Epithelial cell of prostate (primary cell): ENCODE results near the gene SEPTIN5.
"Not testable (repeated sequence)": the region's sequence is repeated elsewhere in the genome, so short reads cannot be mapped to it uniquely, and the experiment has no call there.

Experiments
- DNase-seq: peaks from one replicate; pipeline ENCODE4 v3.0.0-alpha.2; 2011; ENCODE audit warnings: low read depth, low spot score
- H3K27ac ChIP-seq: fragments of 450-650 bp; 2 replicates; pipeline ENCODE4 v1.5.1; 2017; ENCODE audit warnings: mild to moderate bottlenecking

The SEPTIN5 gene

GRCh38 chr22:19680287-19680881 lies 33.9 kb upstream of the SEPTIN5 start:
- H3K27ac ChIP-seq, result no peak overlapping the region
- DNase-seq, result no peak

DNA sequence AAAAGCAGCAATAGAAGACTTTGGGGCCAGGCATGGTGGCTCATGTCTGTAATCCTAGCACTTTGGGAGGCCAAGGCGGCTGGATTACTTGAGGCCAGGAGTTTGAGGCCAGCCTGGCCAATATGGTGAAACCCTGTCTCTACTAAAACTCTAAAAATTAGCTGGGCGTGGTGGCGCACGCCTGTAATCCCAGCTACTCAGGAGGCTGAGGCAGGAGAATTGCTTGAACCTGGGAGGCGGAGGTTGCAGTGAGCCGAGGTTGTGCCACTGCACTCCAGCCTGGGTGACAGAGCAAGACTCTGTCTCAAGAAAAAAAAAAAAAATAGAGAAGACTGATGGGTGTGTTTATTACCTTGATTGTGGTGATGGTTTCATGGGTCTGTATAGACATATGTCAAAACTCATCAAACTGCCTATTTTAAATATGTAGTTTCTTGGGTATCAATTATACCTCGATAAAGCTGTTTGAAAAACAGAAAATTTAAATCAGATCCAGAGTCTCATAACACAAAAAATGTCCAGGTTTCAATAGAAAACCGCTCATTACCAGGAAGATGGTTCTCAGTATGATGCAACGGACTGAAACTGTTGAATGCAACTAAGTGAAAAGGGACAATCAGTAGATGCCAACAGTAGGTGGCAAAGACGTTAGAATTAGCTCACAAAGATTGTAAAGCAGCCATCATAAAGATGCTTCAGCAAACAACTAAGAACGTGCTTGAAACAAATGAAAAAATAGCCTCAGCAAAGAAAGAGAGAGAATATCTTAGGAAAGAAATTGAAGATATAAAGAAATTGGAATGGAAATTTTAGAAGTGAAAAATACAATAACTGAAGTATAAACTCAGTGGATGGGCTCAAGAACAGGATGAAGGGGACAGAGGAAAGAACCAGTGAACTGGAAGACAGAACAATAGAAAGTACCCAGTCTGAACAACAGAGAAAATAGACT lies 33.1 kb upstream of the SEPTIN5 start:
- H3K27ac ChIP-seq, result no peak overlapping the region
- no peak for DNase-seq

- DNase-seq, result no peak
- H3K27ac ChIP-seq, result no peak overlapping the region
Observed at GRCh38 chr22:19681863-19682245, 32.4 kb upstream of the SEPTIN5 start.

DNA sequence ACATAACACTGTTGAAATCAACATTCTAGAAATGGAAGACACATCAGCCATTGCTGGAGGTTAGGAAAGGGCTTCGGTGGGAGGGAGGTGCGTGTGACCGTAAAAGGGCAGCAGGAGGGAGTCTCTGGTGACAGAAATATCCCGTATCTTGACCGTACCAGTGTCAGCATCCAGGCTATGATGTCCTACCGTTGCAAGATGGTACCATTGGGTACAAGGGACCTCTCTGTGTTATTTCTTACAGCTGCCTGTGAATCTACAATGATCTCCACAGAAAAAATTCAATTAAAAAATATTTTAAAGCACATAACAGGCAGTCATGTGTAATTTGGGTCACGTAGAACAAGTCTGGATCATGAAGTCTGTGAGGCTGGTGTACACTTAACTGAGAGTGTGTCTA lies 27.4 kb upstream of the SEPTIN5 start:
- H3K27ac ChIP-seq, result no peak overlapping the region
- DNase-seq, result no peak

DNA sequence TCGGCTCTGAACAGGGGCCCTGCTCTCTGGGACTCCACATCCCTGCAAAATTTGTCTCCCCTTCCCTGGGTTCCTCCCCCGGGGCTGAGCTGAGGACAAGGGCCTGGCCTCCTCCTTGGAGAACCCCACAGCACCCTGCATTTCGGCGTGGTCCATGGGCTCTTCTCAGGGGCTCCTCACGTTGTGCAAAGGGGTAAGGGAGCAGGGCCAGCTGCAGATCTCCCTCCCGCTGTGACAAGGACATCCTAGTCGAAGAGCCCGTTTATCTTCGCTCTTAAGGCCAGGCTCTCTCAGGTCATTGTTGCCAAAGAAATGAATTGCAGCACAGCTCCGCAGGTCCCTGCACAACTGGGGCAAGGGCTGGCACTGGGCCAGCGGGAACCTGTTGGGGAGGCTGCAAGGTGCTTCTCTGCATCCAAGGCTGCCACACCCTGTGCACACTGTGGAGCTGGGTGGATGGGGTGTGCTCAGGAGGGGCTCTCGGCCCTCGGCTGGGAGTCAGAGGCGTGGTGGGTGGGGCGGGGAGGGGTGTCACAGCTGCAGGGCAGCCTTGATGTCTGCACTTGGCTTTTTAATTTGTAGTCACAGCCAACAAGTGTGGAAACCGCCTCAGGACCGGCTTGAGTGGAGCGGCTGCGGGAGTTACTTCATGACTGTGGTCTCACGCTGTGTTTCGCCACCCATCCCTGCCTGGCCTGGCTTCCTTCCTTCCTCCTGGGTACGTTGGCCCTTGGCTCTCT lies 26.6 kb upstream of the SEPTIN5 start:
- DNase-seq, result no peak
- no peak overlapping the region for H3K27ac ChIP-seq

- DNase-seq, result no peak
- H3K27ac ChIP-seq, result no peak overlapping the region
Observed at GRCh38 chr22:19688301-19689290, 25.7 kb upstream of the SEPTIN5 start.

DNA sequence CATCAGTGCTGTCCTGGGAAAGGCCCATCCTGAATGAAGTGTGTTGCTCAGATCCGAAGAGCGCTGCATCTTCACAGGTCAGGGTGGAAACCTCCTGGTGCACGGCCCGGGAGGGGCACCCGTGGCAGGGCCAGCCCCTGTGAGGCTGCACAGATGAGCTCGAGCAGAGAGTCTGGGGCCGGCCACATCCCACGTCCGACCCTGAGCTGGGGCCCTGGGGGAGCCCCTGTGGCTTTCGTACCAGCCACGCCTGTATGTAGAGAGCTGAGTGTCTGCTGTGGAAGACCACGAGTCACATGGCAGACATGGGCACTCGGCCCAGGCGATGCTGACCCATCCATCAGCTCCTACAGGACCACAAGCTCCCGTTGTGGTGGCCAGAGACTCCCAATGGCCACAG lies 24.9 kb upstream of the SEPTIN5 start:
- H3K27ac ChIP-seq, result no peak overlapping the region
- no peak for DNase-seq

- H3K27ac ChIP-seq, result peak overlapping the region; percentile 39
- no peak for DNase-seq
Observed at GRCh38 chr22:19691007-19691720, 23.1 kb upstream of the SEPTIN5 start.

DNA sequence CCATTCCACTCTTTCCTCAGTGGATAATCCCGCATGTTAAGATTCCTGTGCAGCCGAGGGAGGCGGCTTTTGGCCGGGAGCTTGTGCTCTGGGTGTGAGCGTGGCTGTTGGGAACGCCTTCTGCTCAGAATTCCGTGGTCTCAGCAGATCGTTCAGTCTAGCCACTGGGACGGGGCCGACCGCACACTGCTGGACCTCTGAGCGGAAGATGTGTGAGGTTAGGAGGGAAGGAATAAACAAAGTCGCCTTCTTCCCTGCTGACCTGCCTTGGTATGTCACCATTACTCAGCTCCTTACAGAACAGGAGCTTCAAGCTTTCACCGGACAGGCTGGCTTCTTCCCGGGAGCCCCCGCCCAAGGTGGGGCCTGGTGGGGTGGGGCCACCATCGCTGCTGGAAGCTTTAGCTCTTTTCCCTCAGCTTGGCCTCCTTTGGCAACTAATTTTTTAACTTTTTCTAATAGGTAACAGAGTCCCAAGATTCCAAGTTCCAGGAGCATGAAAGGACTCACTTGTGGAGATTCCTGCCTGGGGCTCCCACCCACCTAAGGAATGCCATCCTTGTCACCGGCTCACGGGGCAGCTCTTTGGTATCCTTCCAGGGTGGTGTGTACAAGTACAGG lies 22.5 kb upstream of the SEPTIN5 start:
- H3K27ac ChIP-seq, result peak overlapping the region; percentile 39
- peak; percentile 26 for DNase-seq

- no peak for DNase-seq
- H3K27ac ChIP-seq, result no peak overlapping the region
Observed at GRCh38 chr22:19693581-19693980, 20.7 kb upstream of the SEPTIN5 start.

DNA sequence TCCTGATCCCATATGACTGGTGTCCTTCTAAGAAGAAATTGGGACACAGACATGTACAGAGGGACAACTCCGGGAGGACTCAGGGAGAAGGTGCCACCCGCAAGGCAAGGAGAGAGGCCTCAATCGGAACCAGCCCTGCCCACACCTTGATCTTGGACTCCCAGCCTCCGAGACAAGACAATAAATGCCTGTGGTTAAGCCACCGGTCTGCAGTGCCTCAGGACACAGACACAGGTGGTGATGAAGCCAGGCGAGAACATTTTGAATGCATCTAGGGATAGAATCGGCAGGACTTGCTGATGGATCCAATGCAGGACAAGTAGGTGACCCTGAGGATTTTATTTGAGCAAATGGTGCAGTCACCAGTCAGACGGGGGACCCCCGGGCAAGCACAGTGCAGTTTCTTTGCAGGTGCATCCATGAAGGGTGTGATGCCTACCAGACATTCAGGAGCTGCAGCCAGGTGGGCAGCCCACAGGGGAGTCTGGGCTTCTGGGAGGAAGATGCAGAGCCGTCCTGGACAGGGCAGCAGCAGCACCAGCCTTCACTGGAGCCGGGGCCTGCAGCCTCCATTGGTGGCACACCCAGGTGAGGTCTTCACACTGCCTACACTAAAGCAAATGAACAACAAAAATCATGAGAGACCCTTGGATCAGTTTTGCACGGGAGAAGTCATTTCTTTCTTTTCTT lies 20.2 kb upstream of the SEPTIN5 start:
- no peak overlapping the region for H3K27ac ChIP-seq
- DNase-seq, result no peak

- no peak overlapping the region for H3K27ac ChIP-seq
- DNase-seq, result no peak
Observed at GRCh38 chr22:19694696-19695095, 19.6 kb upstream of the SEPTIN5 start.

GRCh38 chr22:19696504-19697276 lies 17.6 kb upstream of the SEPTIN5 start:
- DNase-seq, result no peak

GRCh38 chr22:19697871-19698270 lies 16.4 kb upstream of the SEPTIN5 start:
- H3K27ac ChIP-seq, DNase-seq: not testable (repeated sequence)

More at GRCh38 chr22:19696504-19697276, 17.6 kb upstream of the SEPTIN5 start:
- H3K27ac ChIP-seq, result no peak overlapping the region

DNA sequence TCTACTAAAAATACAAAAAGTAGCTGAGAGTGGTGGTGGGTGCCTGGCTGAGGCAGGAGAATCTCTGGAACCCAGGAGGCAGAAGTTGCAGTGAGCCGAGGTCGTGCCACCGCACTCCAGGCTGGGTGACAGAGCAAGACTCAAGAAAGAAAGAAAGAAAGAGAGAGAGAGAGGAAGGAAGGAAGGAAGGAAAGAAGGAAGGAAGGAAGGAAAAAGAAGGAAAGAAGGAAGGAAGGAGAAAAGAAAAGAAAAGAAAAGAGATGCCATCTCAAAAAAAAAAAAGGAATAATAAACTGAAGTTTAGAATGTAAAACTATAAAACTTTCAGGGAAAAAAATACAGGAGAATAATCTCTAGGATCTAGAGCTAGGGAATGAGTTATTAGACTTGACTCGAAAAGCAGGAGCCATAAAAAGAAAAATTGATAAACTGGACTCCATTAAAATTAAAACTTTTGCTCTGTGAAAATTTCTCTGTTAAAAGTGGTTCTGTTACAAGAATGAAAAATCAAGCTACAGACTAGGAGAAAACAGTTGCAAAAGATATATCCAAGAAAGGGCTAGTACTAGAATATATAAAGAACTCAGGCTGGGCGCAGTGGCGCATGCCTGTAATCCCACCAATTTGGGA lies 13.4 kb upstream of the SEPTIN5 start:
- DNase-seq, result no peak
- no peak overlapping the region for H3K27ac ChIP-seq

- no peak overlapping the region for H3K27ac ChIP-seq
- no peak for DNase-seq
Observed at GRCh38 chr22:19701420-19702145, 12.7 kb upstream of the SEPTIN5 start.
